HepG2 (cell line): ENCODE measurements around the gene NPEPL1.

Experiments used
- ATF3 ChIP-seq: sonication (generic); formaldehyde crosslinking; IDR thresholded peaks from 2 replicates; pipeline ENCODE4 v1.4.0; 2020; ENCODE audit warnings: missing genetic modification reagents
- CBFB ChIP-seq: sonication (generic); formaldehyde crosslinking; IDR thresholded peaks from 2 replicates; pipeline ENCODE4 v1.4.0; 2020; ENCODE audit warnings: missing genetic modification reagents
- CTCF ChIP-seq: sonication (generic); formaldehyde crosslinking; IDR thresholded peaks from 2 replicates; pipeline ENCODE4 v1.5.0; 2020; ENCODE audit warnings: mild to moderate bottlenecking, missing genetic modification reagents, moderate library complexity
- EP300 ChIP-seq, 3 experiments: sonication (generic) in 1 of 3; formaldehyde crosslinking in 1 of 3; IDR thresholded peaks; 2 replicates each; pipeline versions ENCODE4 v1.5.1 to v1.6.1; 2011 to 2020; ENCODE audit warnings: low read depth in 2 of 3, low read length in 2 of 3, borderline replicate concordance in 1 of 3, improper control_type of control experiment in 1 of 3, mild to moderate bottlenecking in 1 of 3, missing genetic modification reagents in 1 of 3, moderate library complexity in 1 of 3
- HNRNPUL1 ChIP-seq: fragments of 200-400 bp; formaldehyde crosslinking; IDR thresholded peaks from 2 replicates; pipeline ENCODE4 v1.6.1; 2017; ENCODE audit warnings: low read depth, mild to moderate bottlenecking, low read length, moderate library complexity
- REST ChIP-seq, 2 experiments: IDR thresholded peaks; 2 replicates each; pipeline ENCODE4 v1.6.1; 2011 to 2012; ENCODE audit warnings: low read length in 2 of 2, borderline replicate concordance in 1 of 2, low read depth in 1 of 2, mild to moderate bottlenecking in 1 of 2, moderate library complexity in 1 of 2
- SMC3 ChIP-seq: IDR thresholded peaks from 2 replicates; pipeline ENCODE4 v1.6.1; 2011; ENCODE audit warnings: low read length, improper control_type of control experiment
- ZBTB43 ChIP-seq: sonication (generic); formaldehyde crosslinking; conservative IDR thresholded peaks from 2 replicates; pipeline ENCODE4 v1.4.0; 2020; ENCODE audit warnings: missing genetic modification reagents

GRCh38 chr20:58749098-58749769 lies 56.6 kb downstream of the NPEPL1 start:
- no peak for TF ChIP-seq REST (IDR thresholded peaks at IDR 0.05; ENCODE audit: borderline replicate concordance in 1 of 2, low read depth in 1 of 2, low read length in 2 of 2)
- no peak for TF ChIP-seq ATF3 (CRISPR knock-in tag)
- TF ChIP-seq CTCF (CRISPR knock-in tag): no peak
- no peak for TF ChIP-seq ZBTB43 (CRISPR knock-in tag)
- TF ChIP-seq CBFB (CRISPR knock-in tag): no peak
- TF ChIP-seq EP300 (IDR thresholded peaks at IDR 0.05; ENCODE audit: low read depth in 2 of 2, low read length in 2 of 2): no peak
- TF ChIP-seq EP300 (CRISPR knock-in tag; IDR thresholded peaks at IDR 0.05; ENCODE audit: borderline replicate concordance): no peak
- no peak for TF ChIP-seq HNRNPUL1
- no peak for TF ChIP-seq SMC3
